Glutamatergic neuron (in vitro differentiated cells): ENCODE data around the gene PCDHGC5. TPM values are rescaled to one million over a fixed set of nuclear protein-coding genes. Genes with fewer than 3 reads are reported as not detected.

Experiments used
- DNase-seq: peaks from one replicate; pipeline ENCODE4 v3.0.0; 2022
- H3K27ac Mint-ChIP-seq: one replicate; pipeline ENCODE4 v1.8.0; 2020; ENCODE audit warnings: mild to moderate bottlenecking, mixed read lengths, inconsistent platforms; ENCODE audit not compliant: unreplicated experiment
- H3K27me3 Mint-ChIP-seq: one replicate; pipeline ENCODE4 v1.8.0; 2020; ENCODE audit warnings: mild to moderate bottlenecking, moderate library complexity, mixed read lengths, inconsistent platforms; ENCODE audit not compliant: unreplicated experiment
- H3K36me3 Mint-ChIP-seq: one replicate; pipeline ENCODE4 v1.8.0; 2020; ENCODE audit warnings: mild to moderate bottlenecking, mixed read lengths, inconsistent platforms; ENCODE audit not compliant: unreplicated experiment
- H3K4me1 Mint-ChIP-seq: one replicate; pipeline ENCODE4 v1.8.0; 2020; ENCODE audit warnings: mild to moderate bottlenecking, low read depth, mixed read lengths, inconsistent platforms; ENCODE audit not compliant: unreplicated experiment
- H3K4me3 Mint-ChIP-seq: one replicate; pipeline ENCODE4 v1.8.0; 2020; ENCODE audit warnings: mild to moderate bottlenecking, mixed read lengths, inconsistent platforms; ENCODE audit not compliant: unreplicated experiment
- H3K9me3 Mint-ChIP-seq: one replicate; pipeline ENCODE4 v1.8.0; 2020; ENCODE audit warnings: mild to moderate bottlenecking, moderate library complexity, mixed read lengths, inconsistent platforms; ENCODE audit not compliant: unreplicated experiment
- CTCF ChIP-seq: fragments of 200-600 bp; sonication (generic); IDR thresholded peaks from one replicate; pipeline ENCODE4 v1.5.0; 2021; ENCODE audit not compliant: partially characterized antibody, unreplicated experiment
- total RNA-seq: library from RNA; stranded (reverse); fragmentation: NEBNext Ultra II Directional; extraction: Animal tissue kit (Norgen Biotek cat#: 25700); gene quantifications from one replicate; pipeline ENCODE4 v1.2.1, GENCODE V29; 2021; ENCODE audit not compliant: unreplicated experiment

PCDHGC5 gene
- total RNA-seq, 1 donor from 2014 or later, result 4.0 TPM

GRCh38 chr5:141528291-141528984, 39.6 kb downstream of the PCDHGC5 start:
- H3K4me3 Mint-ChIP-seq, result peak overlapping the region; percentile 16
- H3K9me3 Mint-ChIP-seq, result peaks cover 5% of the 10 kb centered on the region
- H3K27me3 Mint-ChIP-seq, result no peaks in the 10 kb centered on the region
- DNase-seq, result no peak
- H3K36me3 Mint-ChIP-seq, result no peaks in the 10 kb centered on the region
- no peak overlapping the region for H3K27ac Mint-ChIP-seq
- H3K4me1 Mint-ChIP-seq, result peaks cover 20% of the 10 kb centered on the region
- TF ChIP-seq CTCF, result no peak

GRCh38 chr5:141529002-141529401, 40.1 kb downstream of the PCDHGC5 start:
- no peak overlapping the region for H3K27ac Mint-ChIP-seq
- H3K9me3 Mint-ChIP-seq, result peaks cover 5% of the 10 kb centered on the region
- H3K4me1 Mint-ChIP-seq, result peaks cover 18% of the 10 kb centered on the region
- no peak overlapping the region for H3K4me3 Mint-ChIP-seq
- H3K27me3 Mint-ChIP-seq, result no peaks in the 10 kb centered on the region
- no peaks in the 10 kb centered on the region for H3K36me3 Mint-ChIP-seq
- TF ChIP-seq CTCF, result no peak
- DNase-seq, result no peak

- DNase-seq, result no peak
- Mint-ChIP-seq H3K36me3 (no peaks in the 10 kb centered on the region), H3K27ac (no peak overlapping the region), H3K9me3 (peaks cover 6% of the 10 kb centered on the region), H3K4me3 (no peak overlapping the region), H3K4me1 (peaks cover 12% of the 10 kb centered on the region), H3K27me3 (no peaks in the 10 kb centered on the region)
- TF ChIP-seq CTCF, result no peak
Measured at GRCh38 chr5:141529873-141530272, 41.0 kb downstream of the PCDHGC5 start.

DNA sequence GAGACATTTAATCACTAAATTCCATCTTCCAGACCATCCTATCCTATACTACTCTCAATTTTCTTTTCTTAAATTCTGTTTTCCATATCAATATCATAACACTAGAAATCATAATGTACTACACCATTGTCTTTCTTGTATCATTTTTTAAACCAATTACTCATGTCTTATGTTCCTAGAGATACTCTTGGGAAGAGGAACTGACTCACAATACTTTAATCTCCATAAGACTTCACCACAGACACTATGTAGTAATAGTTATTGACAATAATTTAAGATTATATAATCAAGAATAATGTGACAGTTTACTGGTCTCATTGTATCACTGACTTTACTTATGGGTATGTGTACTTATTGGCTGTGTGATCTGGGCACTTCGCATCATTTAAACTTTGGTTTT, 43.8 kb downstream of the PCDHGC5 start:
- Mint-ChIP-seq H3K4me1 (peaks cover 4% of the 10 kb centered on the region), H3K9me3 (peaks cover 3% of the 10 kb centered on the region), H3K27ac (no peak overlapping the region), H3K27me3 (no peaks in the 10 kb centered on the region), H3K36me3 (no peaks in the 10 kb centered on the region), H3K4me3 (no peak overlapping the region)
- no peak for TF ChIP-seq CTCF
- no peak for DNase-seq

GRCh38 chr5:141533897-141534296, 45.0 kb downstream of the PCDHGC5 start:
- Mint-ChIP-seq H3K36me3 (no peaks in the 10 kb centered on the region), H3K4me1 (peaks cover 2% of the 10 kb centered on the region), H3K27me3 (no peaks in the 10 kb centered on the region), H3K4me3 (no peak overlapping the region), H3K9me3 (peaks cover 3% of the 10 kb centered on the region), H3K27ac (no peak overlapping the region)
- TF ChIP-seq CTCF, result no peak
- no peak for DNase-seq
